Activated T-cell treated with anti-CD3 and anti-CD28 coated beads, Interleukin-2, amount 50 U/mL, for 72 hours (primary cell): ENCODE results near the gene AP1B1. TPM values are rescaled to one million over a fixed set of nuclear protein-coding genes. Genes with fewer than 3 reads are reported as not detected.

Source experiments
- ATAC-seq, 2 donors: fragments of 150-1000 bp; cut with Tn5 transposase; replicated peaks in 1 of 2; 2 replicates each; pipeline ENCODE4 v1.10.0; 2021; ENCODE audit warnings: moderate library complexity in 2 of 2, mild to moderate bottlenecking in 1 of 2
- DNase-seq, 2 donors: peaks; one replicate each; pipeline ENCODE4 v3.0.0; 2021 to 2022; ENCODE audit warnings: mixed read lengths in 1 of 2
- H3K27ac Mint-ChIP-seq: one replicate; pipeline ENCODE4 v1.8.0; 2022; ENCODE audit warnings: mild to moderate bottlenecking, moderate library complexity, mixed read lengths
- H3K27me3 Mint-ChIP-seq: one replicate; pipeline ENCODE4 v1.8.0; 2022; ENCODE audit warnings: low read depth, mixed read lengths
- H3K36me3 Mint-ChIP-seq, 2 donors: one replicate each; pipeline ENCODE4 v1.8.0; 2022; ENCODE audit warnings: mixed read lengths in 2 of 2, mild to moderate bottlenecking in 1 of 2; ENCODE audit not compliant: insufficient read depth in 2 of 2
- H3K4me1 Mint-ChIP-seq: one replicate; pipeline ENCODE4 v1.8.0; 2022; ENCODE audit warnings: low read depth, mixed read lengths
- H3K4me3 Mint-ChIP-seq, 2 donors: one replicate each; pipeline ENCODE4 v1.8.0; 2022; ENCODE audit warnings: mild to moderate bottlenecking in 2 of 2, mixed read lengths in 2 of 2, moderate library complexity in 2 of 2
- H3K9me3 Mint-ChIP-seq, 2 donors: one replicate each; pipeline ENCODE4 v1.8.0; 2022; ENCODE audit warnings: mixed read lengths in 2 of 2
- total RNA-seq, 2 donors: library from RNA; stranded (reverse); gene quantifications; one replicate each; pipeline ENCODE4 v1.2.3, GENCODE V29; 2022

The AP1B1 gene
- total RNA-seq, 2 donors from 2014 or later, result 57.9 to 59.8 TPM

- no peak for ATAC-seq
- Mint-ChIP-seq H3K27ac (no peak overlapping the region), H3K36me3 (no peaks in the 10 kb centered on the region), H3K9me3 (no peaks in the 10 kb centered on the region), H3K27me3 (peaks cover 9% of the 10 kb centered on the region), H3K4me3 (no peak overlapping the region), H3K4me1 (no peaks in the 10 kb centered on the region)
- DNase-seq, result no peak
These were observed 67.8 kb downstream of the AP1B1 start for GRCh38 chr22:29320546-29320945.

GRCh38 chr22:29319072-29319471 is 69.3 kb downstream of the AP1B1 start:
- Mint-ChIP-seq H3K36me3 (no peaks in the 10 kb centered on the region), H3K4me1 (peaks cover 7% of the 10 kb centered on the region), H3K27me3 (peaks cover 17% of the 10 kb centered on the region), H3K9me3 (no peaks in the 10 kb centered on the region), H3K4me3 (no peak overlapping the region), H3K27ac (no peak overlapping the region)
- ATAC-seq (no peak), DNase-seq (no peak)

- Mint-ChIP-seq H3K27me3 (peaks cover 27% of the 10 kb centered on the region), H3K4me3 (no peak overlapping the region), H3K9me3 (no peaks in the 10 kb centered on the region), H3K27ac (no peak overlapping the region), H3K4me1 (peaks cover 13% of the 10 kb centered on the region), H3K36me3 (no peaks in the 10 kb centered on the region)
- ATAC-seq (no peak), DNase-seq (no peak)
These were observed 70.4 kb downstream of the AP1B1 start for GRCh38 chr22:29317827-29318454.

- no peak for ATAC-seq
- DNase-seq, result no peak
- Mint-ChIP-seq H3K36me3 (no peaks in the 10 kb centered on the region), H3K27me3 (peaks cover 37% of the 10 kb centered on the region), H3K9me3 (no peaks in the 10 kb centered on the region), H3K4me3 (peak overlapping the region in 1 of 2 donors; percentile 10), H3K4me1 (peaks cover 13% of the 10 kb centered on the region), H3K27ac (no peak overlapping the region)
These were observed 72.1 kb downstream of the AP1B1 start for GRCh38 chr22:29316141-29316828.

- Mint-ChIP-seq H3K4me1 (peaks cover 13% of the 10 kb centered on the region), H3K27me3 (peaks cover 37% of the 10 kb centered on the region), H3K36me3 (no peaks in the 10 kb centered on the region), H3K9me3 (no peaks in the 10 kb centered on the region), H3K4me3 (peak within 1 kb of the TSS; percentile 59 to 66), H3K27ac (no peak within 1 kb of the TSS)
- ATAC-seq, result no peak
- DNase-seq, result no peak
These were observed 72.9 kb downstream of the AP1B1 start, which contains the start of gene RASL10A for GRCh38 chr22:29315286-29316140. TSS of gene RASL10A (minus strand) at chr22:29315697. CDS start at chr22:29315246, 451 bp downstream.

- Mint-ChIP-seq H3K27ac (no peak overlapping the region), H3K27me3 (peaks cover 37% of the 10 kb centered on the region)
- ATAC-seq, result no peak
These were observed 73.7 kb downstream of the AP1B1 start for GRCh38 chr22:29314537-29315285.

GRCh38 chr22:29313576-29314466 is 74.5 kb downstream of the AP1B1 start:
- H3K36me3 Mint-ChIP-seq, result no peaks in the 10 kb centered on the region
- peaks cover 13% of the 10 kb centered on the region for H3K4me1 Mint-ChIP-seq
- H3K4me3 Mint-ChIP-seq, result peak overlapping the region; percentile 59 to 66
- no peaks in the 10 kb centered on the region for H3K9me3 Mint-ChIP-seq
- no peak for ATAC-seq
- DNase-seq, result no peak
- H3K27ac Mint-ChIP-seq, result no peak overlapping the region
- peaks cover 37% of the 10 kb centered on the region for H3K27me3 Mint-ChIP-seq

More at GRCh38 chr22:29314537-29315285, 73.7 kb downstream of the AP1B1 start:
- peaks cover 13% of the 10 kb centered on the region for H3K4me1 Mint-ChIP-seq
- no peaks in the 10 kb centered on the region for H3K9me3 Mint-ChIP-seq
- H3K4me3 Mint-ChIP-seq, result peak overlapping the region; percentile 59 to 66
- no peak for DNase-seq
- H3K36me3 Mint-ChIP-seq, result no peaks in the 10 kb centered on the region

GRCh38 chr22:29313126-29313575 is 75.2 kb downstream of the AP1B1 start:
- Mint-ChIP-seq H3K4me3 (peak overlapping the region in 1 of 2 donors; percentile 12), H3K27ac (no peak overlapping the region), H3K9me3 (no peaks in the 10 kb centered on the region), H3K4me1 (peaks cover 13% of the 10 kb centered on the region), H3K36me3 (no peaks in the 10 kb centered on the region), H3K27me3 (peaks cover 37% of the 10 kb centered on the region)
- ATAC-seq (peak; percentile 26 to 49), DNase-seq (peak in 1 of 2 donors; percentile 51)

GRCh38 chr22:29312218-29313125 is 75.9 kb downstream of the AP1B1 start:
- peaks cover 13% of the 10 kb centered on the region for H3K4me1 Mint-ChIP-seq
- no peak overlapping the region for H3K27ac Mint-ChIP-seq
- H3K9me3 Mint-ChIP-seq, result no peaks in the 10 kb centered on the region
- DNase-seq, result no peak
- H3K27me3 Mint-ChIP-seq, result peaks cover 37% of the 10 kb centered on the region
- ATAC-seq, result no peak
- H3K36me3 Mint-ChIP-seq, result no peaks in the 10 kb centered on the region
- H3K4me3 Mint-ChIP-seq, result no peak overlapping the region

GRCh38 chr22:29311464-29312217 is 76.7 kb downstream of the AP1B1 start:
- Mint-ChIP-seq H3K4me1 (peaks cover 13% of the 10 kb centered on the region), H3K9me3 (no peaks in the 10 kb centered on the region), H3K36me3 (no peaks in the 10 kb centered on the region), H3K27ac (no peak overlapping the region), H3K4me3 (no peak overlapping the region), H3K27me3 (peaks cover 35% of the 10 kb centered on the region)
- ATAC-seq (no peak), DNase-seq (no peak)
